ENCODE measurements around the gene MATN3.
A peak's percentile ranks its signal among the peaks of the same experiment; 100 is the strongest.

GRCh38 chr2:20016346-20016745 lies 3.9 kb upstream of the MATN3 start:
- peak in 1 of 3 experiments; percentile 19 for TF ChIP-seq CTCF (IDR thresholded peaks at IDR 0.05)
- TF ChIP-seq POLR2A (IDR thresholded peaks at IDR 0.05): no peak

Measured in testis (tissue), 2 donors.